GM18870 (cell line): ENCODE results near the gene ALG8.
A peak's percentile ranks its signal among the peaks of the same experiment; 100 is the strongest.
"Not testable (repeated sequence)": the region's sequence is repeated elsewhere in the genome, so short reads cannot be mapped to it uniquely, and the experiment has no call there.

Experiments
- ATAC-seq: cut with Tn5 transposase; IDR thresholded peaks from one replicate; pipeline ENCODE4 v1.9.1; 2021; ENCODE audit warnings: moderate library complexity; ENCODE audit not compliant: unreplicated experiment

ALG8 gene

GRCh38 chr11:78139422-78140391, at the start of gene ALG8:
TSS of gene ALG8 (minus strand) at chr11:78139626. CDS start at chr11:78139588, 38 bp downstream.
- ATAC-seq: peak; percentile 88

GRCh38 chr11:78188286-78189173, 49.1 kb upstream of the ALG8 start, which contains the start of the genes KCTD21 and USP35:
TSS of gene KCTD21 (minus strand) at chr11:78188626. CDS start at chr11:78174554, 14,072 bp downstream.
TSS of gene USP35 (plus strand) at chr11:78188919. CDS start at chr11:78196246, 7,327 bp downstream.
- ATAC-seq: peak; percentile 90

GRCh38 chr11:78187366-78188285, 48.2 kb upstream of the ALG8 start:
- ATAC-seq: peak; percentile 19

- no peak for ATAC-seq
These were observed 41.8 kb upstream of the ALG8 start for GRCh38 chr11:78181185-78181584.

- no peak for ATAC-seq
These were observed 41.3 kb upstream of the ALG8 start for GRCh38 chr11:78180751-78181150.

GRCh38 chr11:78179459-78180071, 40.1 kb upstream of the ALG8 start:
- no peak for ATAC-seq

- ATAC-seq: no peak
These were observed 37.8 kb upstream of the ALG8 start for GRCh38 chr11:78177216-78177615.

GRCh38 chr11:78176605-78177141, 37.2 kb upstream of the ALG8 start:
- ATAC-seq: no peak

- not testable (repeated sequence) for ATAC-seq
These were observed 36.4 kb upstream of the ALG8 start for GRCh38 chr11:78175862-78176261.

GRCh38 chr11:78171951-78172350, 32.5 kb upstream of the ALG8 start:
- no peak for ATAC-seq

GRCh38 chr11:78170874-78171549, 31.6 kb upstream of the ALG8 start:
- ATAC-seq: no peak

- no peak for ATAC-seq
These were observed 31.0 kb upstream of the ALG8 start for GRCh38 chr11:78170413-78170812.

- ATAC-seq: no peak
These were observed 29.4 kb upstream of the ALG8 start for GRCh38 chr11:78168539-78169477.

- ATAC-seq: no peak
These were observed 27.5 kb upstream of the ALG8 start for GRCh38 chr11:78166855-78167469.

- ATAC-seq: no peak
These were observed 25.0 kb upstream of the ALG8 start for GRCh38 chr11:78164471-78164870.

- no peak for ATAC-seq
These were observed 24.4 kb upstream of the ALG8 start for GRCh38 chr11:78163828-78164227.

- ATAC-seq: no peak
These were observed 22.5 kb upstream of the ALG8 start for GRCh38 chr11:78161962-78162371.
